ENCODE results near the gene ACIN1.
A peak's percentile ranks its signal among the peaks of the same experiment; 100 is the strongest.

The ACIN1 gene

DNA sequence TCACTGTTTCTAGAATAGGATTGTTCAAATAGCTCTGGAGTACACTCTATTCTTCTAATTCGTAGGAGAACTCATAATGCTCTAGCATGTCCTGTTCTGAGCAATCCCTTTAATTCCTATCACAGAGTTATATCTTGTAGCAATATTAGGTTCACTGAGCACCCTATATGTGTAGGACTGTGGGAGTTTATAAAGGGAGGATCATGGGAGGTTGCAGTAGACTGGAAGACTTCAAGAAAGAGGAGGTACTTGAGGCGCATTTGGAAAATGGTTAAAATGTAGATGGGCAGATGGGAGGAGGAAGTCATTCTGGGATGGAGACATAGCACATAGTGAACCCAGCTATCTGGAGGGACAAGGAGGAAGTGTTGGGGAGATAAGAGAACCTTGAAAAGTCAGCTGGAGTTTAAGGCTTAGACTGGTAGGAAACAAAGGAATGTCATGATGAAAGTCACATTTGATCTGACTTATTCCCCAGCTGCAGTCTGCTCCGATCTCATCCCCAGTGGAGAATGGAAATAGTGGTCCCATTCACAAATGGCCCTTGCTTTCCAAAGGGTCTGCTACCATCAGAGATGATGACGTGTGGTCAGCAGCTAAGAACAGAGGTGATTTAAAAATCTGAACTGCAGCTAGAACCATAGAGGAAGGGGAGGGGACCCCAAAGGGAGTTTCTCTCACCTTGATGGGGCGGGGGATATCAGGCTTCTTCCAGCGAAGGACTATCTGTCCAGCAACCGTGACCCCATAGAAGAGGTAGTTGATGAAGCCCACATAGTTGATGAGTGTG lies 34.2 kb upstream of the ACIN1 start:
- Mint-ChIP-seq H3K9me3 (no peaks in the 10 kb centered on the region), H3K4me3 (no peak overlapping the region), H3K4me1 (no peaks in the 10 kb centered on the region), H3K27me3 (no peaks in the 10 kb centered on the region), H3K36me3 (peaks cover 2% of the 10 kb centered on the region), H3K27ac (peak overlapping the region; percentile 5)

DNA sequence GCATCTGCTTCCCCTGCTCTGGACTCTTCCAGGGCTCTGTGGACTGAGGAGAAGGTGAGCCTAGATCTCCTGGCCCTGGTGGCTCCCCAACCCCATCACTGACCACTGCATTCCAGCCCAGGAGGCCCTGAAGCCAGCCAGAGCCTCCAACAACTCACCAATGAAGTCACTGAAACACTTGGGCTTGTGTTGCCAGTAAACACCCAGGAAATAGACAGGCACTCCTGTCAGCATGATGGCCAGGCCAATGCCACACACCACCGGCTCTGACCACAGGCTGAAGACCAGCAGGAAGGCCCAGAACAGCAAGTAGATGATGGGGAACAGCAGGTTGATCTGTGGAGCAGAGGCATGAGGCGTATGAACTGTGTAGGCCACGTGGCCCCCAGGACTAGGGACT lies 32.9 kb upstream of the ACIN1 start:
- H3K4me1 Mint-ChIP-seq = no peaks in the 10 kb centered on the region
- H3K36me3 Mint-ChIP-seq = peaks cover 2% of the 10 kb centered on the region
- no peaks in the 10 kb centered on the region for H3K27me3 Mint-ChIP-seq
- H3K4me3 Mint-ChIP-seq = no peak overlapping the region
- no peak overlapping the region for H3K27ac Mint-ChIP-seq
- no peaks in the 10 kb centered on the region for H3K9me3 Mint-ChIP-seq

DNA sequence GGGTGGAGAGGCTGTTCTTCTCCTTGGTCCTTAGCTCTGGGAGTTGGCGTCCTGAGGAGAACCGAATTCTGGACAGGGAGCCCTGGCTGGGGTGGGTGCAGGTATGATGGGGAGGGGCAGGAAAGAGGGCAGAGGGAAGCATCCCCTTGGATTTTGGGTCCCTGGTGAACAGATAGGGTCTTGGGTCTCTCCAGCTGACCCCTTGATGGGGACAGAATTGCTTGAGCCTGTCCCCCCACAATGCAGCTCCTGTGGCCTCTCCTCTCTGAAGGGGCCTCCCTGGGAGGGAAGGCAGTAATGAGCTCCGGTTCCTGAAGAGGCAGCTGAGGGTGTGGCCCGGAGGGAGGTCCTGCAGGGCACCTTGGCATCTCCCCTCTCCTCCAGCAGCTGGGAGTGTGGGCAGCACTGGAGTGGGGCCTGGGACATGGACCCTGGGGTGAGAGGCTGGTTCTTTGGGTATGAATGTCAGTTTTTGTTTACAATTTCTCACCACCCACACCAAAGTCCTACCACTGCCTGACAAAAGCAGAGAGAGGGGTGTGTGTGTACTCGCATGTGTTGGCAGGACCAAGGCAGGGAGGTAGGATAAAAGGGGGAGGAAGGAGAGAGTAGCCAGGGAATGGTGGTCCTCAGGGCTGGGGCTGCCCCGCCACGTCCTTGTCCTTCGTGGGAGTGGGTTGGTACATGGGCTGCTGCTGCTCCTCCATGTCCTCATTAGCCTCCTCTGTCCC lies 31.8 kb upstream of the ACIN1 start:
- H3K4me1 Mint-ChIP-seq = peaks cover 5% of the 10 kb centered on the region
- no peaks in the 10 kb centered on the region for H3K27me3 Mint-ChIP-seq
- H3K36me3 Mint-ChIP-seq = peaks cover 2% of the 10 kb centered on the region
- no peaks in the 10 kb centered on the region for H3K9me3 Mint-ChIP-seq
- no peak overlapping the region for H3K27ac Mint-ChIP-seq
- H3K4me3 Mint-ChIP-seq = no peak overlapping the region

DNA sequence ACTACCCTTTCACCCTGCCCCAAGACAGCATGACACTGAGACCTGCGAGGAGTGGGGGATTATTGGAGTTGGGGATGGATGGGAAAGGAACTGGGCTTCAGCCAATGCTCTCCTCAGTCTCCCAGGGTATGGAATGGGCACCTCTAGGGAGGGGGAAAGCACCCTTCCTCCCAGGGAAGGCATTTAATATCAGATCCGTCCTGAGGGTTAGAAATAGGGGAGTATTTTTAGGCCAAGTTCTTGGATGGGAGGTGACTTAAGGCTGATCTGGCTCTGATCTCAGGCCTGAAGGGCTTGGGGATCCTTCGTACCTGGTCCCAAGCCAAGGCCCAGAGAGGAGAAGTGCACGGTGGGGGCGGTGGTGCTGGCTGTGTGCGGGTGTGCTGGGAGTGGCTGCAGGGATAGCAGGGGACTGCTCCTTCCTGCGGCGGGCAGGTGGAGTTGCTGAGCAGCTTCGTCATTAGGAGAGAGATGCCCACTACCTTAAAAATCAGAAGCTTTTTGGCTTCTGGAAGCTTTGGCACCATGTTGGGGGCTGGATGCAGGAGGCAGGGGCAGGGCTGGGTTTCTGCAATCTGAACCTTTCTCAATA lies 31.1 kb upstream of the ACIN1 start:
- Mint-ChIP-seq H3K27me3 (no peaks in the 10 kb centered on the region), H3K9me3 (no peaks in the 10 kb centered on the region), H3K36me3 (peaks cover 2% of the 10 kb centered on the region), H3K4me3 (no peak overlapping the region), H3K27ac (peak overlapping the region; percentile 57), H3K4me1 (peaks cover 12% of the 10 kb centered on the region)

DNA sequence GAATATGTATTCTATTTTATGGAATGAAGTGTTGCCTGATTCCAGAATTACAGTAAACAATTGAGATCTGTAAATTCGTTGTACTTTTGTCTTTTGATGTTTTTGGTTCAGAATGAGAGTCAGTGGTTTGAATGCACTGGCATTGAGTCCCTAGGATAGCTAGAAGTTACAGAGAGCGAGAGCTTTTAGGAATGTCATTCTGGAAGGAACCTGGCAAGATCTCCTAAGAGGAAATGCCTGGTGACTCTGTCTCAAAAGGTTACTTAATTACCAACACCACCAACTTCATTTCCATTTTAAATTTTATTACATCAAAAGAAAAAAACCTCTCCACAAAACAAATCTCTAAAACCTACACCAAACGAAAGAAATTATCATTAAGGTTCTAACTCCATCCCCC lies 30.1 kb upstream of the ACIN1 start:
- peaks cover 22% of the 10 kb centered on the region for H3K4me1 Mint-ChIP-seq
- H3K27ac Mint-ChIP-seq = no peak overlapping the region
- H3K36me3 Mint-ChIP-seq = peaks cover 2% of the 10 kb centered on the region

DNA sequence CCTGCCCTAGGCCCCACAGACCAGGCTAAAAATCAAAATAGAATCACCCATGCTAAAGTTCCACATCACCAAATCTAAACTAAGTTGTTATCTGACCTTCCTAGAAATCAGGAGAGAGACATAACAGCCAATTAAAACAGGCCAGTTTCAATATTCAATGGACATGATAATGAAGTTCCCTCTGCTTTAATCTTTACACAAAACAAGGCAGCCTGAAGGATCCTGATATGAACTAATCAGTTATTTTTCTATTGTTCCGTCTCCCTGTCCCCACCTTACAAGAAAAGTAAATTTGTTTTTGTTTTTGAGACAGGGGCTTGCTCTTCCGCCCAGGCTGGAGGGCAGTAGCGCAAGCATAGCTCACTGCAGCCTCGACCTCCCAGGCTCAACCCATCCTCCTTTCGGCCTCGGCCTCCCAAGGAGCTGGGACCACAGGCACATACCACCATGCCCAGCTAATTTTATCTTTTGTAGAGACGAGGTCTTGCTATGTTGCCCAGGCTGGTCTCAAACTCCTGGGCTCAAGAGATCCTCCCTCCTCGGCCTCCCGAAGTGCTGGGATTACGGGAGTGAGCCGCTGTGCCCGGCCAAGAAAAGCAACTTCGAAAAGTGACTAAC lies 29.5 kb upstream of the ACIN1 start:
- Mint-ChIP-seq H3K9me3 (no peaks in the 10 kb centered on the region), H3K4me1 (peaks cover 28% of the 10 kb centered on the region), H3K27me3 (no peaks in the 10 kb centered on the region), H3K36me3 (peaks cover 2% of the 10 kb centered on the region), H3K4me3 (no peak overlapping the region), H3K27ac (peak overlapping the region; percentile 75)

More for the DNA sequence above, 30.1 kb upstream of the ACIN1 start:
- Mint-ChIP-seq H3K9me3 (no peaks in the 10 kb centered on the region), H3K27me3 (no peaks in the 10 kb centered on the region), H3K4me3 (no peak overlapping the region)

DNA sequence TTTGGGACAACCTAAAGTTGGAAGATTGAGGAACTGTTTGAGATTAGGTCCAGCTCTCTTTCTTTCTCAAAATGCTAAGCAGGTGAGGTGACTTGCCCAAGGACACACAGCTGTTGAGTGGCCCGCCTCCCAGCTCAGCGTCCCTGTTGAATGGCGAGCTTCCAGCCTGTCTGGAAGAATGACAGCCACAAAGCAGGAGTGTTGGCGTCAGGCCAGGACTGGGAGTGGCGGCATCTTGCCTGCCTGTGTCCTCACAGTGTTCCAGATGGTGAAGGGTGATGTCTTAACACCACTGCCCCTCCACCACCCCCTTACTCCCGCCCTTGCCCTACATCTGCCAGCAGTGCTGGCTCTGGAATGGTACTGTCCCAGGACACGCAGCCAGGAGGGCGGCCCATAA lies 28.5 kb upstream of the ACIN1 start:
- H3K4me3 Mint-ChIP-seq = no peak overlapping the region
- H3K4me1 Mint-ChIP-seq = peaks cover 38% of the 10 kb centered on the region
- no peaks in the 10 kb centered on the region for H3K27me3 Mint-ChIP-seq
- no peaks in the 10 kb centered on the region for H3K9me3 Mint-ChIP-seq
- no peak overlapping the region for H3K27ac Mint-ChIP-seq
- H3K36me3 Mint-ChIP-seq = no peaks in the 10 kb centered on the region

DNA sequence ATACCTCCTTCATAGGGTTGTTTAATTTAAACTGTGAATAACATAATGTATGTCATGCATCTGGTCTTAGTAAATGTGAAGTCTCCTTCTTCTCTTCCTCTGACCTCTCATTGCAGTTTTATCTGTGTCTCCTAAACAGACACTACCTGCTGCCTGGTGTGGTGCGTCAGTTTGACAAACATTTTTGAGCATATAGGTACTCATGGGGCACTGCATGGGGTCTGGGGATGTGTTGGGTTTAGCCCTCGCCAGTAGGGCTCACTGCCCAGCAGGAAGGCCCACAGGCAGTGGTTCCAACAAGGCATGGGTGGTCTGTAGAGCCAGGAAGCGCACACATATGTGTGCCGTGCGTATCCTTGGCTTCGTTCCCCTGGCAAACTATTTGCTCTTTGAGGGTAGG lies 27.1 kb upstream of the ACIN1 start:
- Mint-ChIP-seq H3K27ac (peak overlapping the region; percentile 46), H3K4me3 (no peak overlapping the region), H3K4me1 (peaks cover 48% of the 10 kb centered on the region), H3K9me3 (no peaks in the 10 kb centered on the region), H3K36me3 (no peaks in the 10 kb centered on the region), H3K27me3 (no peaks in the 10 kb centered on the region)

DNA sequence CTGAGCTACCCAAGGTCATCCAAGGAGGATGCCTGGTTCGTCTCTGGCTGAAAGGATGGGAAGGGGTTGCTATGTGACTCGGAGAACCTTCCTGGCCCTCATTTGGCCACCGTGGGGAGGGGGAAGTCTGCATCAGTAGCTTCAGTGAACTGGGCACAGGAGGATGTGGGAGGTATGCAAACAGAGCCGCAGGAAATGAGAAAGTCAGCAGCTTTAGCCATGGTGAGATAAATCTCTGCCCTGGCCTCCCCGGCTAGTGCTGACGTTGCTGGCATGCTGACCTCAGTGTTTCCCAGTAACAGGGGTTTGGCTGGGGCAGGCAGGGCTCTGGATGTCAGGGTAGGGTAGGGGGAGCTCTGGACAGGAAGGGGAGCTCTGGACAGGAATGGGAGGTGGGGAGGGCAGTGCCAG lies 26.4 kb upstream of the ACIN1 start:
- Mint-ChIP-seq H3K27me3 (no peaks in the 10 kb centered on the region), H3K4me3 (peak overlapping the region; percentile 50), H3K36me3 (no peaks in the 10 kb centered on the region), H3K27ac (no peak overlapping the region), H3K4me1 (peaks cover 48% of the 10 kb centered on the region), H3K9me3 (no peaks in the 10 kb centered on the region)

DNA sequence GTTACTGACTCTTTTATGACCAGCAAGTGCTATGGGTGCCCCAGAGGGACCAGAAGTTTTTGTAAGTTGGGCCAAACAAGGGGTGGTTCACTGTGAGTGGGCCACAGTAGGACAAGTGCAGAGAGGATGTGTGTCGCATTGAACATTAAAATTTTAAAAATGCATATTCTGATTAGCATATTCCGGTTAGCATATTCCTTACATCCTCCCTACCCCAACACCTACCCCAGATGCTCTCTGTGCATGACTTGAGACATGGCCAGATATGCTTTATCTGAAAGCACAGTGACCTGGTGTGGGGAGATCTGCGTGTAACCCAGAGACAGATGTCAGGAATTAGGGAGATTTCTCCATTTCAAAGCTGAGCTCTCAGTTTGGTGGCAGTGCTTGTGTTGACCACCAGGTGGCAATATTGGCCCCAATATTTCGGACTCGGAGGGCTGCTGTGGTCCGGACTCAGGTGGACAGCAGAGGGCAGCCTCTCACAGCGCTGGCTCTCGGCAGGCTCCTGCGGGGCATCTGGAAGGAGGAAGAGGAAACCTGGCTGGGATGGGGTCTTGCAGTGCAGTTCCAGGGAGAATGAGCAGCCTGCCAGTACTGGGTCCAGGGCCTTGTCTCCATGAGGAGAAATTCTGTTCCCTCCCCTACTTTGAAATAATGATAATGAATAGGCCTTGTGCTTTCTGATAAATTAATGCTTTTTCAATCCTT lies 25.8 kb upstream of the ACIN1 start:
- H3K4me3 Mint-ChIP-seq = peak overlapping the region; percentile 50
- H3K9me3 Mint-ChIP-seq = no peaks in the 10 kb centered on the region
- no peaks in the 10 kb centered on the region for H3K36me3 Mint-ChIP-seq
- H3K27ac Mint-ChIP-seq = peak overlapping the region; percentile 73
- peaks cover 48% of the 10 kb centered on the region for H3K4me1 Mint-ChIP-seq
- H3K27me3 Mint-ChIP-seq = no peaks in the 10 kb centered on the region

DNA sequence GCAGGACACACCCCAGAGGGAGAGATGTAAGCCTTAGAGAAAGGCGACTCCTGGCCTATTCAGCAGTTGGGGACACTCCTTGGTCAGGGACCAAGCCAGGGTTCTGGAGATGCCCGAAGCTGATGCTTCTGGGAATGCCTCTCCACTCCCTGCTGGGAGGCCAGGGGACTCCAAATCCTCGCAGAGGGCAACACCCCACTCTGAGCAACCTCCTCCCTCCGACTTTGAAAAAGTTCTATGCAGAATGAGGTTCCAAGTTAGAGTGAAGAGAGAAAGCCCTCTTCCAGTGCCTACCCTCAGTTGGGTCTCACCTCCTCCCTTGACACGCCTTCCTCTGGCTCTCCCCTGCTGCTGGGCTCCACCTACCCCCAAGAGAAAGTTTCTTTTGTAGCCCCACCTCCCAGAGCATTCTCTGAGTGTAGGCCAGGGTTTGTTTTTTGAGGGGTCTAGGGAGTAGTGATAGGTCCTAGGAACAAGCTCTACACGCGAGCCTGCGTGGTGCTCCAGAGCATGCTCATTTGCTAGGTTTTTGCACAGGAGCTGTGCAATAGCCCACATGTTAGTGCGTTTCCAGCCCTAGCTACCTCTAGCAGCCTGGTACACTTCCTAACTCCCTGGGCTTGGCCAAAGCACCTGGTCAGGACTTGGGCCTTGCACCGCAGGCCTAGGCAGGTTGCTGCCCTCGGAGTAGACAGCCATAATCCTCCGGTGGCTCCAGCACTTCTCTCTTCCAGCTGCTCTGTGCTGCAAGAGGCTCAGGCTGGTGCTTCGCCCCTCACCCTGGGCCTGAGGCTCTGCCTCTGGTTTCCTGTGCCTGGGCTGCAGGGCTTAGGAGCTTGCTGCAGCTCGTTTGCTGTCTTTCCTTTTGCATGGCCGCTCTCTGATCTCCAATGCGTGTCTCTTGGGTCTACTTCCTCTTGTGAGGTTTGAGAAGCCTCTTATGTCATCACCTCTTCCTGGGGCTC lies 24.7 kb upstream of the ACIN1 start:
- peak overlapping the region; percentile 85 for H3K27ac Mint-ChIP-seq
- H3K4me3 Mint-ChIP-seq = peak overlapping the region; percentile 21
- H3K36me3 Mint-ChIP-seq = no peaks in the 10 kb centered on the region
- no peaks in the 10 kb centered on the region for H3K9me3 Mint-ChIP-seq
- H3K27me3 Mint-ChIP-seq = no peaks in the 10 kb centered on the region
- peaks cover 48% of the 10 kb centered on the region for H3K4me1 Mint-ChIP-seq

DNA sequence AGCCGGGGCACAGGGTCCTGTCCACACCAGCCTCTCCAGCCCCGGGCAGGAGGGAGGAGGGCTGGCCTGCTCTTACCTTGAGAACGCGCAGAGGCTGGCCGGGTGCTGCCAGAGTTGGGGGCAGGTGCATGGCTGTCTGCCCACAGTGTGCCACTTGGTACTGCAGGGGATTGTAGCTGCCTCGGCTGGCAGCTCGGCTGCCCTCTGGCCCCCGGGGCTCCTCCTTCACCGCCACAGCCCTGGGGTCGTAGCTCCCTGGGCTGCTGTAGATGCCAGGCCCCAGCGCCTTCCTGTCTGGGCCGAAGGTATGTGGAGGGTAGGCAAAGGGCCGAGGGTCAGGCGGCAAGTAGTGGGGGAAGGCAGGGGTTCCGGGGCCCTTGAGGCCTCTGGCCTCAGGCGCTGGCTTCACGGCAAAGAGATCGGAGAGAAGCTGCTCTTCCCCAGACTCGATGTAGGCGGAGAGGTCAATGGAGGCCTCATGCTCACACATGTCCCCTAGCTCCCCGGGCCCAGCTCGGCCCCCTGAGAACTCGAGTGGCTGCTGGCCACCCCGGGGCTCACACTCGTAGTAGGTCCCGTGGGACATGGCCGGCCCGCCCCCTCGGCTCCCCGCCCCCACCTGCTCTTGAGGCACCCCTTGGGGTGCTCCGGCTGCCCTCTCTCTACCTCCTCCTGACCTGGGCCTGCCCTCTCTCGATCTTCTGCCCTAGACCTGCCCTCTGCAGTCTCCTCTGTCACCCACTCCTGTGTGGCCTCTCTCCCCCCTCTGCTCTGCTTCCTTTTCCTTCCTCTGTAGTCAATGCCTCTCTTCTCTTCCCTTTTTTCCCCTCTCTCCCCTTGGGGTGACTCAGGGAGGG lies 23.8 kb upstream of the ACIN1 start, which contains the start of gene CEBPE:
CEBPE (minus strand) TSS at position 750 of the 857 bp plus-strand sequence; CDS start at position 586, 164 bp downstream.
- Mint-ChIP-seq H3K4me3 (peak within 1 kb of the TSS; percentile 21), H3K36me3 (peaks cover 1% of the 10 kb centered on the region), H3K27ac (peak within 1 kb of the TSS; percentile 85), H3K9me3 (no peaks in the 10 kb centered on the region), H3K4me1 (peaks cover 48% of the 10 kb centered on the region), H3K27me3 (no peaks in the 10 kb centered on the region)

DNA sequence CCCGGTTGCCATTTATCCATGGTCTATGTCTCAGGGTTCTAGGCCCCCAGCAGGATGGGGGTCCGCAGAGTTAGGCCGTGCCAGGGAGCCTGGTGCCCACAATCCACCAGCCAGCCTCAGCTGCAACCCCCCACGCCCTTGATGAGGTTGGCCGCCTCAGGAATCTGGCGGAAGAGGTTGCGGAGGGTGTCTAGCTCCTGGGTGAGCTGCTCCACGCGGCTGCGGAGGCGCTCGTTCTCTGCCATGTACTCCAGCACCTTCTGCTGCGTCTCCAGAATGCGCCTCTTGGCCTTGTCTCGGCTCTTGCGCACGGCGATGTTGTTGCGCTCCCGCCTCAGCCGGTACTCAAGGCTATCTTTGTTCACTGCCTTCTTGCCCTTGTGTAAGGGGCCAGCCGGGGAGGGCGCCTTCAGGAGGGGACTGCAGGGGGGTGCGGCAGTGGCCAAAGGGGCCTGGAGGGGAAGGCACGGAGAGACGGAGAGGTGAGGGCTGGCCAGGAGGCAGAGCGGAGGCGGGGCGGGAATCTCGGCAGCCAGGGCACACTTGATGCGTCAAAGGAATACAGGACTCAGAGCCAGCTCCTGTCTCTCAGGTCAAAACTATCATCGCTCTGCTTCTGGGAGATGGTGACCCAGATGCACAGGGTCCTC lies 22.6 kb upstream of the ACIN1 start:
- no peak overlapping the region for H3K4me3 Mint-ChIP-seq
- peaks cover 48% of the 10 kb centered on the region for H3K4me1 Mint-ChIP-seq
- no peak overlapping the region for H3K27ac Mint-ChIP-seq
- H3K36me3 Mint-ChIP-seq = peaks cover 1% of the 10 kb centered on the region
- no peaks in the 10 kb centered on the region for H3K9me3 Mint-ChIP-seq
- H3K27me3 Mint-ChIP-seq = no peaks in the 10 kb centered on the region
